Measurements from ENCODE around the gene TNFAIP8L3. TPM values are rescaled to one million over a fixed set of nuclear protein-coding genes. Genes with fewer than 3 reads are reported as not detected.

The TNFAIP8L3 gene
- total RNA-seq, 1 donor from 2014 or later = not detected

- Mint-ChIP-seq H3K27me3 (peaks cover 10% of the 10 kb centered on the region), H3K36me3 (ENCODE audit: insufficient read depth) (no peaks in the 10 kb centered on the region), H3K9me3 (ENCODE audit: low read depth) (no peaks in the 10 kb centered on the region), H3K27ac (no peak overlapping the region), H3K4me3 (ENCODE audit: low read depth) (no peak overlapping the region), H3K4me1 (ENCODE audit: low read depth) (peaks cover 14% of the 10 kb centered on the region)
- TF ChIP-seq CTCF (IDR thresholded peaks at IDR 0.05; ENCODE audit: unreplicated experiment) = no peak
- DNase-seq (ENCODE audit: low spot score, unreplicated experiment) = no peak
Observed at GRCh38 chr15:51083641-51084166, 11.0 kb downstream of the TNFAIP8L3 start.

- H3K9me3 Mint-ChIP-seq (ENCODE audit: low read depth) = no peaks in the 10 kb centered on the region
- no peaks in the 10 kb centered on the region for H3K36me3 Mint-ChIP-seq (ENCODE audit: insufficient read depth)
- H3K27me3 Mint-ChIP-seq = peaks cover 8% of the 10 kb centered on the region
- no peak for TF ChIP-seq CTCF (IDR thresholded peaks at IDR 0.05; ENCODE audit: unreplicated experiment)
- DNase-seq (ENCODE audit: low spot score, unreplicated experiment) = no peak
- H3K4me1 Mint-ChIP-seq (ENCODE audit: low read depth) = peaks cover 14% of the 10 kb centered on the region
- H3K27ac Mint-ChIP-seq = no peak overlapping the region
- no peak overlapping the region for H3K4me3 Mint-ChIP-seq (ENCODE audit: low read depth)
Observed at GRCh38 chr15:51082246-51082645, 12.5 kb downstream of the TNFAIP8L3 start.

- no peaks in the 10 kb centered on the region for H3K9me3 Mint-ChIP-seq (ENCODE audit: low read depth)
- H3K27me3 Mint-ChIP-seq = peaks cover 15% of the 10 kb centered on the region
- no peak for TF ChIP-seq CTCF (IDR thresholded peaks at IDR 0.05; ENCODE audit: unreplicated experiment)
- H3K4me1 Mint-ChIP-seq (ENCODE audit: low read depth) = peaks cover 9% of the 10 kb centered on the region
- no peak overlapping the region for H3K27ac Mint-ChIP-seq
- DNase-seq (ENCODE audit: low spot score, unreplicated experiment) = no peak
- H3K4me3 Mint-ChIP-seq (ENCODE audit: low read depth) = no peak overlapping the region
- H3K36me3 Mint-ChIP-seq (ENCODE audit: insufficient read depth) = no peaks in the 10 kb centered on the region
Observed at GRCh38 chr15:51080286-51080685, 14.4 kb downstream of the TNFAIP8L3 start.

GRCh38 chr15:51079226-51079625 is 15.5 kb downstream of the TNFAIP8L3 start:
- H3K9me3 Mint-ChIP-seq (ENCODE audit: low read depth) = no peaks in the 10 kb centered on the region

More at GRCh38 chr15:51079226-51079625, 15.5 kb downstream of the TNFAIP8L3 start:
- no peak for DNase-seq (ENCODE audit: low spot score, unreplicated experiment)
- no peaks in the 10 kb centered on the region for H3K4me1 Mint-ChIP-seq (ENCODE audit: low read depth)
- H3K27me3 Mint-ChIP-seq = peaks cover 15% of the 10 kb centered on the region
- H3K4me3 Mint-ChIP-seq (ENCODE audit: low read depth) = no peak overlapping the region
- no peaks in the 10 kb centered on the region for H3K36me3 Mint-ChIP-seq (ENCODE audit: insufficient read depth)
- no peak for TF ChIP-seq CTCF (IDR thresholded peaks at IDR 0.05; ENCODE audit: unreplicated experiment)
- no peak overlapping the region for H3K27ac Mint-ChIP-seq
